K562 (cell line): ENCODE results near the gene PPP1R9B. TPM values are rescaled to one million over a fixed set of nuclear protein-coding genes. Genes with fewer than 3 reads are reported as not detected.

Source experiments
- CBFB ChIP-seq: sonication (generic); formaldehyde crosslinking; IDR thresholded peaks from 2 replicates; pipeline ENCODE4 v1.4.0; 2020; ENCODE audit warnings: mild to moderate bottlenecking, missing genetic modification reagents
- CBX3 ChIP-seq, 2 experiments: IDR thresholded peaks; 1 replicate in 1 of 2; 2 replicates in 1 of 2; pipeline ENCODE4 v1.6.1; 2012; ENCODE audit warnings: inconsistent platforms in 2 of 2, low read length in 2 of 2, borderline replicate concordance in 1 of 2, control low read depth in 1 of 2
- CHD4 ChIP-seq: fragments of 200-600 bp; sonication (generic); IDR thresholded peaks from 3 replicates; pipeline ENCODE4 v1.6.1; 2012; ENCODE audit warnings: low read depth, mild to moderate bottlenecking, mixed read lengths, low read length, inconsistent platforms; ENCODE audit not compliant: insufficient read depth, insufficient replicate concordance, poor library complexity, severe bottlenecking
- EGR1 ChIP-seq: fragments of 450-650 bp; conservative IDR thresholded peaks from 2 replicates; pipeline ENCODE4 v1.6.1; 2017; ENCODE audit warnings: mild to moderate bottlenecking
- ELF2 ChIP-seq: fragments of 250-450 bp; sonication (Bioruptor Pico); IDR thresholded peaks from 2 replicates; pipeline ENCODE4 v1.5.0; 2021; ENCODE audit warnings: mild to moderate bottlenecking
- ETS1 ChIP-seq: conservative IDR thresholded peaks from 2 replicates; pipeline ENCODE4 v1.6.1; 2011; ENCODE audit warnings: low read depth, mild to moderate bottlenecking, low read length; ENCODE audit not compliant: control insufficient read depth
- PURB ChIP-seq: sonication (generic); formaldehyde crosslinking; IDR thresholded peaks from 2 replicates; pipeline ENCODE4 v1.9.0; 2021; ENCODE audit warnings: low read depth, mild to moderate bottlenecking, missing genetic modification reagents
- RBM14 ChIP-seq: fragments of 200-400 bp; formaldehyde crosslinking; IDR thresholded peaks from 2 replicates; pipeline ENCODE4 v1.6.1; 2018; ENCODE audit warnings: low read depth, mild to moderate bottlenecking, low read length, moderate library complexity, borderline replicate concordance; ENCODE audit not compliant: insufficient read depth
- RBM34 ChIP-seq: fragments of 200-400 bp; formaldehyde crosslinking; IDR thresholded peaks from 2 replicates; pipeline ENCODE4 v1.6.1; 2018; ENCODE audit warnings: low read length, borderline replicate concordance; ENCODE audit not compliant: insufficient read depth
- RFX7 ChIP-seq: fragments of 250-450 bp; sonication (Bioruptor Pico); IDR thresholded peaks from 2 replicates; pipeline ENCODE4 v1.5.1; 2021; ENCODE audit warnings: mild to moderate bottlenecking
- SRSF7 ChIP-seq: fragments of 200-400 bp; formaldehyde crosslinking; optimal IDR thresholded peaks from 2 replicates; pipeline ENCODE3; 2017; ENCODE audit warnings: mild to moderate bottlenecking, low read depth, low read length
- ZBTB11 ChIP-seq, 3 experiments: fragments of 200-800 bp in 1 of 3; fragments of 250-450 bp in 1 of 3; fragments of 450-650 bp in 1 of 3; sonication (Bioruptor Pico) in 1 of 3; sonication (Bioruptor generic) in 1 of 3; formaldehyde crosslinking in 1 of 3; IDR thresholded peaks; 2 replicates each; pipeline versions ENCODE4 v1.6.1 to v1.8.0; 2016 to 2022; ENCODE audit warnings: mild to moderate bottlenecking in 2 of 3, missing genetic modification characterization in 2 of 3, missing compliant biosample characterization in 1 of 3, moderate library complexity in 1 of 3
- ZNF436 ChIP-seq: fragments of 250-450, 450-650 bp; sonication (Bioruptor Pico); formaldehyde crosslinking; IDR thresholded peaks from 2 replicates; pipeline ENCODE4 v1.7.0; 2020; ENCODE audit warnings: mild to moderate bottlenecking
- ZNF699 ChIP-seq: fragments of 250-450 bp; sonication (Bioruptor Pico); IDR thresholded peaks from 2 replicates; pipeline ENCODE4 v1.8.0; 2021; ENCODE audit warnings: mild to moderate bottlenecking, moderate library complexity; ENCODE audit not compliant: insufficient replicate concordance
- ZNF780A ChIP-seq: fragments of 250-450 bp; sonication (Bioruptor Pico); IDR thresholded peaks from 2 replicates; pipeline ENCODE4 v1.5.0; 2021; ENCODE audit warnings: mild to moderate bottlenecking
- ZNF830 ChIP-seq: fragments of 250-450 bp; sonication (Bioruptor Pico); IDR thresholded peaks from 2 replicates; pipeline ENCODE4 v1.5.0; 2021; ENCODE audit warnings: mild to moderate bottlenecking
- polyA plus RNA-seq, 8 experiments: library from polyadenylated mRNA; depleted of rRNA in 4 of 8; stranded (reverse) in 5 of 8; unstranded in 3 of 8; fragments of >200 nt; fragmentation: Nextera tagmentation in 2 of 8; fragmentation: Illumina TruSeq in 1 of 8; extraction: Ambion mirVana in 2 of 8; extraction: Trizol in 1 of 8; gene quantifications; 2 replicates each; pipeline versions ENCODE4 v1.2.1 to v1.2.3, GENCODE V29; 2011 to 2014; ENCODE audit warnings: inconsistent platforms in 1 of 8, missing spikeins in 1 of 8
- total RNA-seq, 7 experiments: library from RNA; depleted of rRNA in 6 of 7; stranded (reverse); fragments of >200 nt in 6 of 7; fragmentation: Illumina TruSeq in 2 of 7; extraction: Trizol in 2 of 7; gene quantifications; 2 replicates each; pipeline versions ENCODE4 v1.2.1 to v1.2.3, GENCODE V29; 2011 to 2021; ENCODE audit warnings: low replicate concordance in 1 of 7
- TF ChIP-seq, protein P1 (sequence below): fragments of 200-800 bp; sonication (Bioruptor generic); IDR thresholded peaks from 2 replicates; pipeline ENCODE4 v1.6.1; 2017; ENCODE audit warnings: missing genetic modification characterization, missing compliant biosample characterization

The PPP1R9B gene
- total and polyA plus RNA-seq, 9 of the 15 experiments (the other 6 are each of a cell fraction or from before 2014, with no cell fraction given): 0.10 to 63.5 (median 24.7) TPM

DNA sequence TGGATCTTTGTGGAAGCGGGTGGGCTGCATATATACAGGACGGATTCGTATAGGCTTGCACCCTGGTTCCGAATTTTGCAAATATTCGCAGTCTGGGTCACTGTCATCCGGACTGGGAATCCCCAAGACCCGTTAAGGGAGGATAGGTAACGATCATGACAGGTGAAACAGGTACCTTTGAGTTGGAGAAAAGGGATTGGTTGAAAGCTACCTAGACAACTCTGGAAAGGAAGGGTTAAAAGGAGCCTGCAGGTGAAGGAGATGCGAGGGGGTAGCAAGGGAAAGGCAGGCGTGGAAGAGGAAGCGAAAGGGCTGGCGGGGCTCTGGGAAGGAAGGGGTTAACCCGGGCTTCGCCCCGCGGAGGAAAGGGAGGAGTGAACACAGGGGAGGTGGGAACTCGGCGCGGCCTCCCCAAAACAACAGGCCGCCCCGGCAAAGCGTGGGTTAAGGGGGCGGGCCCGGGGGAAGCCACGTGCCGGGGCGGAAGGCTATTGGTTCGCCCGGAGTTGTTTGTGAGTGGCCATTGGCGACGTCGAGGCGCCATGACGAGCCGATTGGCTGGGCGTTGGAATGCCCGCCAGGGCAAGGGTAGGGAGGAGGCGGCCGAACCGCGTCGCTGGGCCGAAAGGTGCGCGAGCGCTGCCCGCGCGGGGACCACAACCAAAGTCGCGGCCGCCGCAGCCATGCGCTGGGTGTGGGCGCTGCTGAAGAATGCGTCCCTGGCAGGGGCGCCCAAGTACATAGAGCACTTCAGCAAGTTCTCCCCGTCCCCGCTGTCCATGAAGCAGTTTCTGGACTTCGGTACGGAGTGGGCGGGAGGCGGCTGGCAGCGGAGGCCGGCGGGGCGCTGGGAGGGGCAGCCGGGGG, 55.5 kb downstream of the PPP1R9B start, which contains the start of gene PDK2 (continued):
- TF ChIP-seq RBM14 (no peak), ZNF436 (CRISPR knock-in tag) (no peak), SRSF7 (no peak), PURB (no peak), CBFB (CRISPR knock-in tag) (no peak), ZNF780A (CRISPR knock-in tag) (no peak), ZNF699 (no peak), ELF2 (CRISPR knock-in tag) (no peak), EGR1 (0 out of 2 replicates have a peak, but pooled peaks have one; percentile 16), CBX3 (IDR thresholded peaks at IDR 0.05; ENCODE audit: borderline replicate concordance in 1 of 2, low read length in 2 of 2) (no peak), CHD4 (no peak), RBM34 (no peak), ZNF830 (no peak), ZBTB11 (CRISPR knock-in tag; IDR thresholded peaks at IDR 0.05) (no peak), RFX7 (CRISPR knock-in tag) (no peak), ETS1 (no peak)
- TF ChIP-seq, protein P1, sequence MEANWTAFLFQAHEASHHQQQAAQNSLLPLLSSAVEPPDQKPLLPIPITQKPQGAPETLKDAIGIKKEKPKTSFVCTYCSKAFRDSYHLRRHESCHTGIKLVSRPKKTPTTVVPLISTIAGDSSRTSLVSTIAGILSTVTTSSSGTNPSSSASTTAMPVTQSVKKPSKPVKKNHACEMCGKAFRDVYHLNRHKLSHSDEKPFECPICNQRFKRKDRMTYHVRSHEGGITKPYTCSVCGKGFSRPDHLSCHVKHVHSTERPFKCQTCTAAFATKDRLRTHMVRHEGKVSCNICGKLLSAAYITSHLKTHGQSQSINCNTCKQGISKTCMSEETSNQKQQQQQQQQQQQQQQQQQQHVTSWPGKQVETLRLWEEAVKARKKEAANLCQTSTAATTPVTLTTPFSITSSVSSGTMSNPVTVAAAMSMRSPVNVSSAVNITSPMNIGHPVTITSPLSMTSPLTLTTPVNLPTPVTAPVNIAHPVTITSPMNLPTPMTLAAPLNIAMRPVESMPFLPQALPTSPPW (CRISPR knock-in tag): no peak
